Tibial nerve (tissue), 3 donors: ENCODE results near the gene ADGRL3.

Experiments used
- POLR2A ChIP-seq, 2 donors: fragments of 450-650 bp; IDR thresholded peaks; one replicate each; pipeline ENCODE4 v1.6.1; 2017; ENCODE audit warnings: antibody characterized with exemption in 2 of 2, mild to moderate bottlenecking in 2 of 2, moderate library complexity in 2 of 2
- TF ChIP-seq, protein P1 (sequence below), 5 experiments: fragments of 200-600 bp in 3 of 5; fragments of 450-650 bp in 2 of 5; sonication (generic) in 3 of 5; IDR thresholded peaks; one replicate each; pipeline ENCODE4 v1.5.1; 2016 to 2019; ENCODE audit warnings: antibody characterized with exemption in 5 of 5, mild to moderate bottlenecking in 3 of 5, moderate library complexity in 2 of 5

DNA sequence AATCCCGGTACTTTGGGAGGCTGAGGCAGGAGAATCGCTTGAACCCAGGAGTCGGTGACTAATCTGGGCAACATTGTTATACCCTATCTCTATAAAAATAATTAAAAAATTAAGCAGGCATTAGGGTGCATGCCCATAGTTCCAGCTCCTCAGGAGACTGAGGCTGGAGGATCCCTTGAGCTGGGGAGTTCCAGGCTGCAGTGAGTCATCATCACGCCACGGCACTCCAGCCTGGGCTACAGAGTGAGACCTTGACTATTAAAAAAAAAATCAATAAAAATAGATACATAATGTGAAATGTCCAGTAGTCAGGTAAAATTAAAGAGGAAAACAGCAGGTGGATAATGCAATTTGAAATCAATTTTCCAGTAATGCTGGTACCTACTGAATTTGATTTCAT is 14.6 kb downstream of the ADGRL3 start:
- TF ChIP-seq POLR2A (IDR thresholded peaks at IDR 0.05) = no peak
- TF ChIP-seq, protein P1, sequence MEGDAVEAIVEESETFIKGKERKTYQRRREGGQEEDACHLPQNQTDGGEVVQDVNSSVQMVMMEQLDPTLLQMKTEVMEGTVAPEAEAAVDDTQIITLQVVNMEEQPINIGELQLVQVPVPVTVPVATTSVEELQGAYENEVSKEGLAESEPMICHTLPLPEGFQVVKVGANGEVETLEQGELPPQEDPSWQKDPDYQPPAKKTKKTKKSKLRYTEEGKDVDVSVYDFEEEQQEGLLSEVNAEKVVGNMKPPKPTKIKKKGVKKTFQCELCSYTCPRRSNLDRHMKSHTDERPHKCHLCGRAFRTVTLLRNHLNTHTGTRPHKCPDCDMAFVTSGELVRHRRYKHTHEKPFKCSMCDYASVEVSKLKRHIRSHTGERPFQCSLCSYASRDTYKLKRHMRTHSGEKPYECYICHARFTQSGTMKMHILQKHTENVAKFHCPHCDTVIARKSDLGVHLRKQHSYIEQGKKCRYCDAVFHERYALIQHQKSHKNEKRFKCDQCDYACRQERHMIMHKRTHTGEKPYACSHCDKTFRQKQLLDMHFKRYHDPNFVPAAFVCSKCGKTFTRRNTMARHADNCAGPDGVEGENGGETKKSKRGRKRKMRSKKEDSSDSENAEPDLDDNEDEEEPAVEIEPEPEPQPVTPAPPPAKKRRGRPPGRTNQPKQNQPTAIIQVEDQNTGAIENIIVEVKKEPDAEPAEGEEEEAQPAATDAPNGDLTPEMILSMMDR (IDR thresholded peaks at IDR 0.05) = no peak
